ENCODE results near the gene CCDC57. TPM values are rescaled to one million over a fixed set of nuclear protein-coding genes. Genes with fewer than 3 reads are reported as not detected.

The CCDC57 gene
- total and polyA plus RNA-seq, 2 of the 4 experiments (the other 2 are of a cell fraction) = 7.3 to 31.3 TPM

- no peaks in the 10 kb centered on the region for H3K9me3 ChIP-seq (ENCODE audit: control insufficient read depth, insufficient read depth, low read length)
- H3K23ac ChIP-seq (ENCODE audit: low read depth, low read length) = no peak overlapping the region
- H3K9me1 ChIP-seq (ENCODE audit: insufficient read depth, low read length) = no peaks in the 10 kb centered on the region
- H3K27ac ChIP-seq (ENCODE audit: insufficient read depth, low read length) = no peak overlapping the region
- 57% methylated on average over 1 of the region's 14 CpGs; no CpG with 5 or more reads in 1 of the 2 experiments for WGBS, 2 experiments (ENCODE audit: extremely low coverage in 2 of 2, insufficient read length in 1 of 2)
- no peak overlapping the region for H3K18ac ChIP-seq (ENCODE audit: low read depth, low read length)
- no peak for ATAC-seq (ENCODE audit: low read depth)
- no TSS peak for BruUV-seq (replicated peaks)
- in situ Hi-C loops (cut with MboI; ENCODE audit: low sequenced_read_pairs) = no loop called here
- no peak overlapping the region for H4K8ac ChIP-seq (ENCODE audit: low read depth in 2 of 2, low read length in 2 of 2)
- H3K79me1 ChIP-seq (ENCODE audit: low read depth in 1 of 2, low read length in 2 of 2) = no peaks in the 10 kb centered on the region
- peak overlapping the region; percentile 6 for H2AFZ ChIP-seq (replicated peaks; ENCODE audit: low read length, poor library complexity)
- H4K5ac ChIP-seq (ENCODE audit: low read depth, low read length) = no peak overlapping the region
- H4K91ac ChIP-seq (ENCODE audit: insufficient read depth, low read depth, low read length) = no peak overlapping the region
- H2BK5ac ChIP-seq (ENCODE audit: low read depth, low read length, poor library complexity, severe bottlenecking) = no peak overlapping the region
- dilution Hi-C loops (cut with HindIII; ENCODE audit: low sequenced_read_pairs, unreplicated experiment) = no loop called here
- H2BK120ac ChIP-seq (ENCODE audit: low read depth, low read length) = no peak overlapping the region
- DNase-seq = no peak
- H2BK20ac ChIP-seq (ENCODE audit: low read depth, low read length) = no peak overlapping the region
- H3K4ac ChIP-seq (ENCODE audit: low read depth, low read length) = no peak overlapping the region
- peaks cover 9% of the 10 kb centered on the region for H3K36me3 ChIP-seq (ENCODE audit: control insufficient read depth, insufficient read depth, low read length)
- H3K4me2 ChIP-seq (ENCODE audit: low read depth, low read length) = no peak overlapping the region
- intact Hi-C loops (cut with micrococcal nuclease) = no loop called here
- no peak overlapping the region for H2BK15ac ChIP-seq (ENCODE audit: low read depth, low read length)
- no peak overlapping the region for H2AK5ac ChIP-seq (ENCODE audit: low read depth, low read length)
- POLR2A ChIA-PET (ENCODE audit: unreplicated experiment) = no interaction called here
- TF ChIP-seq RCOR1 (IDR thresholded peaks at IDR 0.05; ENCODE audit: insufficient replicate concordance, low read length) (no peak), CTCF (conservative IDR thresholded peaks at IDR 0.05; ENCODE audit: low read depth, low read length) (no peak), POLR2A (IDR thresholded peaks at IDR 0.05; ENCODE audit: low read depth, low read length) (no peak), NFE2L2 (IDR thresholded peaks at IDR 0.05; ENCODE audit: low read depth, low read length) (no peak), BHLHE40 (IDR thresholded peaks at IDR 0.05; ENCODE audit: low read depth, low read length) (no peak), FOS (IDR thresholded peaks at IDR 0.05; ENCODE audit: low read depth, low read length) (no peak), CHD1 (IDR thresholded peaks at IDR 0.05; ENCODE audit: low read depth, low read length) (no peak), SMC3 (IDR thresholded peaks at IDR 0.05; ENCODE audit: low read depth, low read length) (no peak), MXI1 (IDR thresholded peaks at IDR 0.05; ENCODE audit: borderline replicate concordance, low read depth, low read length) (no peak), CEBPB (IDR thresholded peaks at IDR 0.05; ENCODE audit: low read depth, low read length) (no peak), RFX5 (IDR thresholded peaks at IDR 0.05; ENCODE audit: low read depth, low read length) (no peak), USF2 (IDR thresholded peaks at IDR 0.05; ENCODE audit: low read depth, low read length) (no peak)
- no peak overlapping the region for H3K9ac ChIP-seq (ENCODE audit: low read depth, low read length)
- no peak overlapping the region for H3K4me3 ChIP-seq (ENCODE audit: insufficient read depth, low read depth, low read length)
- no peaks in the 10 kb centered on the region for H3K27me3 ChIP-seq (ENCODE audit: control insufficient read depth, insufficient read depth, low read length)
- peaks cover 12% of the 10 kb centered on the region for H3K4me1 ChIP-seq (ENCODE audit: control insufficient read depth, insufficient read depth, low read length)
- no peak overlapping the region for H2AK9ac ChIP-seq (replicated peaks; ENCODE audit: low read depth, low read length, poor library complexity)
- CTCF ChIA-PET = no interaction called here
- H4K20me1 ChIP-seq (ENCODE audit: insufficient read depth, low read length) = no peaks in the 10 kb centered on the region
- H3K56ac ChIP-seq (ENCODE audit: extremely low read depth, insufficient read depth, low read length) = no peak overlapping the region
- H3K14ac ChIP-seq (replicated peaks; ENCODE audit: low read depth, low read length) = no peak overlapping the region
Observed at GRCh38 chr17:82108038-82108437, 104.6 kb downstream of the CCDC57 start.

All from IMR-90 (cell line).